ENCODE measurements around the gene CTBP2. TPM values are rescaled to one million over a fixed set of nuclear protein-coding genes. Genes with fewer than 3 reads are reported as not detected.

CTBP2 gene
- total RNA-seq, 6 experiments from 2014 or later = 70.6 to 86.9 (median 78.8) TPM

GRCh38 chr10:125095776-125096175 is 64.6 kb downstream of the CTBP2 start:
- Mint-ChIP-seq H3K9me3 (no peaks in the 10 kb centered on the region), H3K27me3 (ENCODE audit: insufficient read depth) (no peaks in the 10 kb centered on the region; the same call in 1 of the 2 replicates), H3K27ac (peak overlapping the region; percentile 85), H3K4me3 (no peak overlapping the region), H3K36me3 (ENCODE audit: low read depth) (peaks cover 31% of the 10 kb centered on the region), H3K4me1 (ENCODE audit: low read depth) (peaks cover 68% of the 10 kb centered on the region)
- TF ChIP-seq CTCF (IDR thresholded peaks at IDR 0.05) = no peak
- DNase-seq = no peak

DNA sequence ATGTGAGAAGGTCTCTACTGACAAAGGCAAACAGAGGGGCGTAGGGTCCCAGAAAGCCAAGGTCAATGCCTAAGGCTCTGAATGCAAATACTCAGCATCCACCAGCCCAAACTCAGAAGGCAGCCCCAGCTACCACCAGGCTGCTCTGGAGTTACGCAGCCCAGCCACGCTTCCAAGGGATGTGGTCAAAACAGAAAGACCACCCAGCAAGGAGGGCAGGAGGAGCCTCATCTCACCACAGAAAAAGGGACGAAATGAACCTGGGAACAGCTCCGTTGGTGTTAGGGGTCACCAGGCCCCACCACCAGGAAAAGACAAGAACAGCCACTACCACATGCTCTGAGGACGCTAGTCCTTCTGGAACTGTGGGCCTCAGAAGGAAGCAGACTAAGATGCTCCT is 65.1 kb downstream of the CTBP2 start:
- H3K27me3 Mint-ChIP-seq (ENCODE audit: insufficient read depth) = no peaks in the 10 kb centered on the region; the same call in 1 of the 2 replicates
- H3K9me3 Mint-ChIP-seq = no peaks in the 10 kb centered on the region
- H3K27ac Mint-ChIP-seq = peak overlapping the region; percentile 85
- no peak overlapping the region; the same call in 1 of the 2 replicates for H3K4me3 Mint-ChIP-seq
- H3K4me1 Mint-ChIP-seq (ENCODE audit: low read depth) = peaks cover 71% of the 10 kb centered on the region
- DNase-seq = no peak
- no peak for TF ChIP-seq CTCF (IDR thresholded peaks at IDR 0.05)
- peaks cover 29% of the 10 kb centered on the region for H3K36me3 Mint-ChIP-seq (ENCODE audit: low read depth)

DNA sequence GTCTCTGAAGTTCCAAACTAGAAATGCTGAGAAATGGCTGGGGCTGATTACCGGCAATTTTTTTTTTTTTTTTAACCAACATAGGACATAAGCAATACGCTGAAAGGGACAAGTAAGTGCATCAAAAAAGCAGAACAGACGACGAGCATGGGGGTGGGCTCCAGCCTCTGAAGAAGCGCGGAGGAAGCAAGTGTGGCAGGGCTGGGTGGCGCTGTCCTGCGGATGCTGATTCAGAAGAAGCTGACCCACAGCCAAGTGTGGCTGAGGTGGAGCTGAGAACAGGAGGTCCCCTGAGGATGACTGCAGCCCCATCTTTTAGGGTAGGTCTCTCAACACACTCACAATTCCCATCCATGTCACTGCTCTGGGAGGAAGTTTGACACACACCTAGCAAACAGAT is 65.6 kb downstream of the CTBP2 start:
- Mint-ChIP-seq H3K27ac (peak overlapping the region; percentile 85), H3K36me3 (ENCODE audit: low read depth) (peaks cover 25% of the 10 kb centered on the region; the same call in 1 of the 2 replicates), H3K9me3 (no peaks in the 10 kb centered on the region), H3K4me1 (ENCODE audit: low read depth) (peaks cover 71% of the 10 kb centered on the region), H3K4me3 (peak overlapping the region; percentile 41; the same call in 1 of the 2 replicates), H3K27me3 (ENCODE audit: insufficient read depth) (no peaks in the 10 kb centered on the region; the same call in 1 of the 2 replicates)
- 0 out of 2 replicates have a peak, but pooled peaks have one; percentile 7 for TF ChIP-seq CTCF (IDR thresholded peaks at IDR 0.05)
- DNase-seq = no peak

DNA sequence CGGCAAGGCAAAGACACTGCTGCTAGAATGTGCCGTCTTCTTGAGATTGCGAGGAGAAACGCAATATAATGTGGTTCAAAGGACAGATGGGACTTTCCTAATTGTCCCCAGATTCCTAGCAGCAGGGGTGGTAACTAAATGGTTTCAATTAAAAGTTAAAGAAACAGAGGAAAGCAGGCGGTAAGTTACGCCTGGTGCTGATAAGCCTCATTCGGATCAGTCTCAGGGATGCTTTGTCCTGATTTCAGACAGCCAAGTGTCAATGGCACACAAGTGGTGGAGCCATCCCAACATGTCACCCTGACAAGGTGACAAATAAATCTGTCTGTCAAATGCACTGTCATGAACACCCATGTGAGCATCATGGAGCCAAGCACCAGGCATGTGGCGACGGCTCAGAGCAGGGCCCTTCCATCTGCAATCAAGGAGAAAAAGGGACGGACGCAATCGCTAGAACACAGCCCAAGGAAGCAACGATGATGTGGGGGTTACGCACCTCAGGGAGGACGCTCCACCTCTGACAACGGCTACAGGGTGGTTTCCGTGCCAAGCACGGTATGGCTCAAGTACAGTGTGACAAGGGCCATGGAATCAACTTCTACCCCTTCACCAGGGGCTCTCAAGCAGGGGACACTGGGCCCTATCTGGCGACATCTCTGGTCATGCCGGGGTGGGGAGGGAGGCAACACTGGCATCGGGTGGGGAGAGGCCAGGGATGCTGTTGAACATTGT is 66.2 kb downstream of the CTBP2 start:
- peaks cover 22% of the 10 kb centered on the region; the same call in 1 of the 2 replicates for H3K36me3 Mint-ChIP-seq (ENCODE audit: low read depth)
- H3K9me3 Mint-ChIP-seq = no peaks in the 10 kb centered on the region
- DNase-seq = no peak
- no peaks in the 10 kb centered on the region; the same call in 1 of the 2 replicates for H3K27me3 Mint-ChIP-seq (ENCODE audit: insufficient read depth)
- H3K4me1 Mint-ChIP-seq (ENCODE audit: low read depth) = peaks cover 71% of the 10 kb centered on the region
- peak overlapping the region; percentile 75 for H3K4me3 Mint-ChIP-seq
- TF ChIP-seq CTCF (IDR thresholded peaks at IDR 0.05) = no peak
- peak overlapping the region; percentile 85 for H3K27ac Mint-ChIP-seq

DNA sequence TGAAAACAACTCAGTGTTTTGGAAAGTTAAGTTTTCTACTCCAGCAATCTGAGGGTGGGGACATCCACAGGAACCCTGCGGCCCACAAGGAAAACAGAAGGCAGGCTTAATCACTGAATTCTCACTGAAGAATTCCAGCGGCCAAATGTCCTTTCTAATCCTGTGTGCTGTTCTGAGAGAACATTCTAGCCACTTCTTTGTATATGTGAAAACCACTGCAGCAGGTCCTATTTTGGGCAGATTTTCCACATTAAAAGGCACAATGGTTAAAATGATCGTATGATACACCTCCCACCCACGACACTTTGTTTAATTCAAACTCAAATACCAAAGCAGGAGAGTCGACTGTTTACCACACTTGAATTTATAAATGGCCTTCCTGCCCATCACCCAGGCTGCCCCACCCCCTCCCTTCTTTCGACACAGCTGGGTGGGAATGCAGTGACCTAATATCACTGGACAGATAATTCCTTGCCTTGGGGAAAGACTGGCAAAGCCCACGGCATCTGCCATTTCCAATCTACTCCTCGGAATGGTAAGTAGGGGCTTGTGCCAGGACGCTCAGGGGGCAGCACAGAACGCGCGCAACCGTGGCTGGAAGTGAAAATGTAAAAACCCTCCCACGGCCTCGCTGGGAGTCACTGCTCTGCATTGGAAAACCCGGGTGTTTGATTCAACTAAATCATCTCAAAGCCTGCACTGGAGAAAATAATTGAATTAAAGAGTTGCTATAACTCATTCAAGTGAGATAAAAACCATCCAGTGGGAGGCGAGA is 67.0 kb downstream of the CTBP2 start:
- Mint-ChIP-seq H3K4me1 (ENCODE audit: low read depth) (peaks cover 76% of the 10 kb centered on the region), H3K36me3 (ENCODE audit: low read depth) (peaks cover 27% of the 10 kb centered on the region; the same call in 1 of the 2 replicates), H3K27ac (peak overlapping the region; percentile 85), H3K9me3 (no peaks in the 10 kb centered on the region), H3K4me3 (peak overlapping the region; percentile 75), H3K27me3 (ENCODE audit: insufficient read depth) (no peaks in the 10 kb centered on the region)
- DNase-seq = peak; percentile 26
- TF ChIP-seq CTCF (IDR thresholded peaks at IDR 0.05) = no peak
